Colon (tissue), 2 donors: ENCODE results near the gene KDR.

Source experiments
- FAIRE-seq: peaks from 2 replicates; lab custom pipeline; 2012; peaks lifted over from hg19 to GRCh38; lab: Jason Lieb, UNC
- donor health status: control.
- donor health status: control.

The KDR gene

DNA sequence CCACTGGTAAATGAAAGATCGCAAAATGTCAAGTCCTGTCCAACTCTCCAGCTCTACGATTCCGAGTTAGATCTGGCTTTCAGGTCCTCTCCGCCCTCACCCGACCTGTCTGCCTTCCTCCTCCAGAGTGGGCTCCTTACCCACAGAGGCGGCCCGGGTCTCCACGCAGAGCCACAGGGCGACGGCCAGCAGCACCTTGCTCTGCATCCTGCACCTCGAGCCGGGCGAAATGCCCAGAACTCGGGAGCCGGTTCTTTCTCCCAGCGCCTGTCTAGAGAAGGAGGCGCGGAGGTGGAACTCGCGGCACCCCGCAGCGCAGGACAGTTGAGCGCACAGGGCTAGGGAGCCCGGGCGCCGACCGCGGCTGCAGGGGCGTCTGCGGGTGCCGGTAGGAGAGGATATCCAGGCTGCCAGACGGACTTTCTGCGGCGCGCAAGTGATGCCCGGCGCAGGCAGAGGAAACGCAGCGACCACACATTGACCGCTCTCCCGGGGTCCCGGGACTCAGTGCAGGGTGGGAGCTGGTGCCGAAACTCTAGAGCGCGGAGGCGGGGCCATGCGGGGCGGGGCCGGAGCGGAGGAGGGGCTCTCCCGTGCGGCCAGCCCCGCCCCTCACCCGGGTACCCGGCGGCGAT, at the start of gene KDR:
KDR (minus strand) TSS at position 509 of the 635 bp plus-strand sequence; CDS start at position 207, 302 bp downstream.
- FAIRE-seq, result no peak

GRCh38 chr4:55173580-55173979, 48.2 kb upstream of the KDR start:
- FAIRE-seq, result no peak

GRCh38 chr4:55172694-55173287, 47.4 kb upstream of the KDR start:
- FAIRE-seq, result no peak

DNA sequence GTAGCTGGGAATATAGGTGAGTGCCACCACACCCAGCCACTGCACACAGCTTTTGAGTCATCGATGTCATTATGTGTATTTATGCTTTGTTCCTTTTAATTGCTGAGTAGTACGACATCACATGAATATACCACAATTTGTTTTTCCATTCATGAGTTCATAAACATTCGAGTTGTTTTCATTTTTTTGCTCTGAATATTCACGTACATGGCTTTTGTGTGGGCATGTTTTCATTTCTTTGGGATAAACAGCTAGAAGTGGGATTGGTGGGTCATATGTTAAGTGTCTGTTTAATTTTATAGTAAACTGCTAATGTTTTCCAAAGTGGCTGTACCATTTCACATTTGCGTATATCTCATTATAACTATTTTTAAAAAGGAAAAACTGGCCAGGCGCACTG, 45.1 kb upstream of the KDR start:
- no peak for FAIRE-seq

DNA sequence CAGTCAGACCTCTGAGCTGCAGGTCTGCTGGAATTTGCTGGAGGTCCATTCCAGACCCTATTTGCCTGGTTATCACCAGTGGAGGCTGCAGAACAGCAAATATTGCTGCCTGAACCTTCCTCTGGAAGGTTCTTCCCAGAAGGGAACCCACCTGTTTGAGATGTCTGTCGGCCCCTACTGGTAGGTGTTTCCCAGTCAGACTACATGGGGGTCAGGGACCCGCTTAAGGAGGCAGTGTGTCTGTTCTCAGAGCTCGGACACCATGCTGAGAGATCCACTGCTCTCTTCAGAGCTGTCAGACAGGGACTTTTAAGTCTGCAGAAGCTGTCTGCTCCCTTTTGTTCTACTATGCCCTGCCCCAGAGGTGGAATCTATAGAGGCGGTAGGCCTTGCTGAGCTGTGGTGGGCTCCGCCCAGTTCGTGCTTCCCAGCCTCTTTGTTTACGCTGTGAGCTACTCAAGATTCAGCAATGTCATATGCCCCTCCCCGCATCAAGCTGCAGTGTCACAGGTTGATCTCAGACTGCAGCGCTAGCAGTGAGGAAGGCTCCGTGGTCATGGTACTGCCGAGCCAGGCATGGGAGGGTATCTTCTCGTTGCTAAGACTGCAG, 44.1 kb upstream of the KDR start:
- FAIRE-seq, result no peak

DNA sequence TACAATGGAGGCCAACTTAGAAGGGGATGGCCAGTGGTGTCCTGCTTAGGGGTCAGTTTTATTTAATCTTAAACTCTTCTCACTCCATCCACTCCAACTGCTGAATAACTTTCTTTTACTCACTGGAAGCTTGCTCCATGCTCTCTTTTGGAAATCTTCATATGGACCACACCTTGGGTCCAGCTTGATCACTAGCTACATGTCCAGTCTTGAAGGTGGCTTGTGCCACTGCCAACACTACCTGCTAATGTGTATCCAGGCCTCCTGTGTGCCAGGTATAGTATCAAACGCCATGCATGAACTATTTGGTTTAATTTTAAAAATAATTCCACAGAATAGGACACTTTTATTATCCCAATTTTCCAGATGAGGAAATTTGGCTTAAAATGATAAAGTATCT, 37.0 kb upstream of the KDR start:
- FAIRE-seq, result no peak

DNA sequence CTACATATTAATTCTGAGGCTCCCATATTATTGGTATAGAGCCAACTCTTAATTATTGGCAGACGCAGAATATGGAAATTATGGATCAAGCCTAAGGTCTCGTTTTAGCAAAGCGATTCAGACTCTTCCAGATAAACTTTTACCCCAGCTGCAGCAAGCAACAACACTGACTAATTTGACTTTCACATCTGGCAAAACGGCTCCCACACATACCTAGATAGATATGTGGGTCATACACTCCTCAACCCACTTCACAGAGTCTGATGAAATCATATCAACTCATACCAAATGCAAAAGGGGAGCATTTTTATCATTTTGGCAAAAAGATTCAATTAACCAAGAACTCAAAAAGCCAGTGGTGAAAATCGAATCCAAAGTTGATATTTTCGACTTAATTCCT, 36.3 kb upstream of the KDR start:
- no peak for FAIRE-seq

GRCh38 chr4:55159851-55160250, 34.5 kb upstream of the KDR start:
- FAIRE-seq, result no peak

- no peak for FAIRE-seq
These were observed 33.6 kb upstream of the KDR start for GRCh38 chr4:55158957-55159356.

GRCh38 chr4:55157559-55158277, 32.3 kb upstream of the KDR start:
- no peak for FAIRE-seq

DNA sequence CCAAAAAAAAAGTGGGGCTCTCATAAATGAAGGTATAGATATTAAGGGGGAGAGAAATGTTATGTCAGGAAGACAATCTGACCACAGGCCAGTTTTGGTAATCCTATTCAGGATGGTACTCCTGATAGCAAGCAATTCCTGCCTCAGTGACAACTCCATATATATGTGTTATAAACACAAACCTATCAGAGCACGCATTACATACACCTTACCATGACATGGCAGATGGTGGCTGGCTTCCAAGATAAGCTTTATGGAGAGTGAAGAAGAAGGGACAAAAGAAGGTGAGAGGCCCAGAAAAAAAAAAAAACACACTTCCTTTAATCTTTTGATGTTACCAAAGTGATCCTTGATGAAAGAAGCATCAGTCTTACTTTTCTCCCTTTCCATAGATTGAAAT, 29.5 kb upstream of the KDR start:
- FAIRE-seq, result no peak

DNA sequence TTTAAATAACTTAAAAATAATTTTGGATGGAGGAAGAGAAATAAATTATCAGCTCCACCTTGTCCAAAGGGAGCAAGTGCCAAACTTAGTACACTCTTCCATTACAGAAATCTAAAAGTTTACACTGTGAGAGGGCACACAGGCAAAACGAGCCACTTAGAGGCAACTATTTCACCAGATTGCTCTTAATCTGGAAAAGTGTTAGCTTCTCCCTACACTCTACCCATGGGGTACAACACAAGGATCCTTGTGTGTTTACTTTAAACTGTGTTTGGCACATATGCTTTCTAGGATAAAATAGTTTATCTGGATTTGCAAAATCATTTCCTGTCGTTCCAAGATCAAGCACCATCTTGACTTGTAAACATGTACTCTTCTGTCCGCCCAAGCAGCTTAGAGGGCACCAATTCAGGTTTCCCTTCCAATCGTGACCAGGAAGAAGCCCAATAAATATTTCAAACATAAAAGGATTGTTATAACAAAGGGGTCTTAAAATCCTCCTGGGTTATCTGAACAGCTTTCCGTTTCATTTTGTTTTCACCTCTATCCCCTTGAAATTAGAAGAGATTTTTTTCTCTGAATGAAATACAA, 29.0 kb upstream of the KDR start:
- no peak for FAIRE-seq

DNA sequence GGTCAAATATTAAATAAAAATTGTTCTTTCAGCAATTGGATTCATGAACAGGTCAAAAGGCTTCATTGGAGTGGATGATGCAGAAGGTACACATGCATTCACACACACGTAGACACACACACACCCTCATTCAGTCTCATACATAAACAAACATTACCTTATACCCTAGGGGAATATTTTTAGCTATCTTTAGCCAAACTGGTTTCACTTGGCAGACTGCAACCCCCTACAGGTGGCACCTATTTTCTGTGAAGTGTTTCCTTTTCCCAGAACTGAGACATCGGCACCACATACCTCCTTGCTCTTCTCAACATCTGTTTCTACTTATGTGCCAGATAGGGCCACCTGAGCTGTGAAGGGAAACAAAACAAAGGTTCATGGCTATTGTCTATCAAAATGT, 18.5 kb upstream of the KDR start:
- no peak for FAIRE-seq

- no peak for FAIRE-seq
These were observed 13.0 kb upstream of the KDR start for GRCh38 chr4:55138367-55138766.

DNA sequence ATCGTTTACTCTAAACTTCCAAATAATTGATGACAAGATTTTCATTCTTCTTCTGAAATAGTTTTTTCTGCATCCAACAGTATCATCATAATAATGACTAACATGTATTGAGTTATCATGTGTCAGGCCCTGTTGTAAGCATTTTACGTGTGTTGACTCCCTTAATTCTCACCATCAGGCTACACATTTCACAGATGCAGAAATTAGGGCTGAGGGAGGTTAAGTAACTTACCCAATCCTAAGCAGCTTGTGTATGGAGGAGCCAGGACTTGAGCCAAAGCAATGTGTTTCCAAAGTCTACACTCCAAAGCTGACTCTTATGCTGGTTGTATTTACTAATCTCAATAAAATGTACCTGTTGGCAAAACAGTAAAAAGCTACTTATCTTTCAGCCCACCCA, 11.2 kb upstream of the KDR start:
- no peak for FAIRE-seq

- FAIRE-seq, result no peak
These were observed 8.6 kb upstream of the KDR start for GRCh38 chr4:55133951-55134350.

GRCh38 chr4:55132775-55133174, 7.4 kb upstream of the KDR start:
- no peak for FAIRE-seq

GRCh38 chr4:55127521-55127920, 2.1 kb upstream of the KDR start:
- FAIRE-seq, result no peak

DNA sequence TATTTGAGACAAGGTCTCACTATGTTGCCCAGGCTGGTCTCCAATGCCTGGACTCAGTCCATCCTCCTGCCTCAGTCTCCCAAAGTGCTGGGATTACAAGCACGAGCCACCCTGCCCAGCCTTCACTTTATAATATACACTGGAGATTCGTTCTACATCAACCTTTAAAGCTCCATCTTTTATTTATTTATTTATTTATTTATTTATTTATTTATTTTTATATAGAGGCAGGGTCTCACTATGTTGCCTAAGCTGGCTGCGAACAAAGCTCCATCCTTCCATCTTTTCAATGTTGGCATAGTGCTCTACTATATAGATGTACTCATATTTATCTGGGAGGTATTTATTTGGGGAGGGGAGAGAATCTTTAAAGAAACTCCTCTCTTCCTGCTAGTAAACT, 1.7 kb upstream of the KDR start:
- FAIRE-seq, result no peak

DNA sequence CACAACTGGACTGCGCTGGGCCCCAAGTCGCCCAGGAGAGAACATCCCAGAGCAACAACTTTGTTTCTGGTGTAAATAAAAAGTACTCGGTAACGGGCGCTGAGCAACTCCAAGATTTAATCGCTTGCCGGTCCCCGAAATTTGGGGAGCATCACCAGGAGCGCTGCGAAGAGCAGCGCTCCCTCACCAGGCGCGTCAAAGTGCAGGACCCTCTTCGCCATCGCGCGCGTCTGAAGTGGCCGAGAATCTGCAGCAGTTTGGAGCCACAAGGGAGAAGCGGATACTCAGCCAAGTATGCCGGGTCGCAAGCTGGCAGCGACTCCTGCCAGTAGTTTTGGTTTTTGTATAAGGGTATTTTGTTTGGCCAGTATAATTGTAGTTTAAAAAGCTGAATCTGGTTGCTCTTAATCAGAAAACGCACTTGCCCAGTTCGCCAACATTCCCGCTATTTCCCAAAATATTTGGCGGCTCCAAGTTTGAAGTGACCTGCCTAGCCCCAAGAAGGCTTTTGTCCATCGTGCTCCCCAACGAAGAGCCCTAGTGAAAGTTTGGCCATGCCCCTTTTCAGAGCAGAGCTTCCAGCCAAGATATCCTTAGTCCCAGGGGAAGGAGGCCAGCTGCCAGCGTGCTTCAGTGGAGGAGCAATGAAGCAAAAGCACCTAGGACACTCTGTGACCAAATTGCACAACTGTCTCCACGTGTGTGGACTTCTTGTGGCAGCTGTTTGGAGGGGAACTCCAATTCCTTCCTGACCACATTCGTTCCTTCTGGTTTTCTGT, 557 bp upstream of the KDR start:
- FAIRE-seq, result no peak

DNA sequence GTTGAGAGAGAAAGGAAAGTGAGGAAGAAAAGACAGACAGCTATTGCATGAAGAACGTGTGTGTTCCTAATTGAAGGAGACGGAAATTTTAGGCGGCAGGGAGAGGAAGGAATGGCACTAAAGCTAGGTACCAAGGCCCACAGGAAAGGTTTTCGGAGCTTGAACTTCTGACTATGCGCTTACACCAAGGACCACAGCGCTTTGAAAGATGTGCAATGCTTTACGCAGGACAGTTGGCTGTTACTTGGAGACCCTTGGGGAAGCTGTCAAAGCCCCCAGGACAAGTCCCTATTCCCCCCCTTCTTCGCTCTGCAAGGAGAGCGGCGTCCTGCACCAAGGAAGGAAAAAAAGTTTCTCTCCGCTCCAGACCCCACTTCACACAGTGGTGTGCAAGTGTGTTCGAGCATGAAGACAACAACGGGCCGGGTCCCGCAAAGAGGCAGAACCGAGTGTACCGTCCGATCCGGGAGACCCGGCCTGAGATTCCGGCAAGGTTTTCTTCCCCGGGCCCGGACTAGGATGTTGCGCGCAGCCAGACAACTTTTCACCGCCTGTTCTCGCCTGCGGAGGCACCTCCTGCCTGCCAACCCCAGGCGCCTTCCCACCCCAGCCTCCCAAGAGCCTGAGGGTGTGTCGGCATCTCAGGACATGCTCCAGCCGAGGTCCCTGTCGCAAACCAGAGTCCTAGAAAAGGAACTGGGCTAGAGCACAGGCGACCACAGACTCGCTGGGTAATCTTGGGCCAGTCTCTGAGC, 896 bp downstream of the KDR start:
- FAIRE-seq, result no peak
